AG10803 (cell line): ENCODE data around the gene WBP4.
"Not testable (repeated sequence)": the region's sequence is repeated elsewhere in the genome, so short reads cannot be mapped to it uniquely, and the experiment has no call there.

ENCODE experiments used
- DNase-seq: peaks from one replicate; pipeline ENCODE4 v3.0.0; 2010; ENCODE audit warnings: low read depth
- H3K4me3 ChIP-seq: 2 replicates; pipeline ENCODE4 v1.5.1; 2011; ENCODE audit warnings: mild to moderate bottlenecking, low read length, control low read depth
- TF ChIP-seq, protein P1 (sequence below): conservative IDR thresholded peaks from 2 replicates; pipeline ENCODE4 v1.5.1; 2011; ENCODE audit warnings: mild to moderate bottlenecking, low read length, control low read depth, inconsistent platforms

Gene WBP4

DNA sequence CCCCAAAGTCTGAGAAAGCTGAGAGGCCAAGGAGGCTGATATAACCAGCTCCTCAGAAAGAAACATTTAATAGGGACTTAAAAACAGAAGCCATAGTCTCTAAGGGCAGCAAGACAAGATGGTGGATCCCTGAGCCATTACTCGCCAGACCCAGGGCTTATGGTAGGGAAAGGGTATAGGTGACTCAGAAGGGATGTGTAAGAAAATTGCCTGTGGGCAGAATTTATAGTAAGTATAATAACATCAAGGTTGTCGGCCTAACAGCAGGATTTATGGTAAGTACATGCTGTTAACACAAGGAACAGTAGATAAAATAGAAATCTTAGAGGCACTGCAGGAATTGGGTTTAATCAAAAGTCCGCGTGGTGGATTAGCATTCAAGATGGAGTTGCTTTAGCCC is 56.6 kb downstream of the WBP4 start:
- TF ChIP-seq, protein P1, sequence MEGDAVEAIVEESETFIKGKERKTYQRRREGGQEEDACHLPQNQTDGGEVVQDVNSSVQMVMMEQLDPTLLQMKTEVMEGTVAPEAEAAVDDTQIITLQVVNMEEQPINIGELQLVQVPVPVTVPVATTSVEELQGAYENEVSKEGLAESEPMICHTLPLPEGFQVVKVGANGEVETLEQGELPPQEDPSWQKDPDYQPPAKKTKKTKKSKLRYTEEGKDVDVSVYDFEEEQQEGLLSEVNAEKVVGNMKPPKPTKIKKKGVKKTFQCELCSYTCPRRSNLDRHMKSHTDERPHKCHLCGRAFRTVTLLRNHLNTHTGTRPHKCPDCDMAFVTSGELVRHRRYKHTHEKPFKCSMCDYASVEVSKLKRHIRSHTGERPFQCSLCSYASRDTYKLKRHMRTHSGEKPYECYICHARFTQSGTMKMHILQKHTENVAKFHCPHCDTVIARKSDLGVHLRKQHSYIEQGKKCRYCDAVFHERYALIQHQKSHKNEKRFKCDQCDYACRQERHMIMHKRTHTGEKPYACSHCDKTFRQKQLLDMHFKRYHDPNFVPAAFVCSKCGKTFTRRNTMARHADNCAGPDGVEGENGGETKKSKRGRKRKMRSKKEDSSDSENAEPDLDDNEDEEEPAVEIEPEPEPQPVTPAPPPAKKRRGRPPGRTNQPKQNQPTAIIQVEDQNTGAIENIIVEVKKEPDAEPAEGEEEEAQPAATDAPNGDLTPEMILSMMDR, result no peak
- no peak overlapping the region for H3K4me3 ChIP-seq
- DNase-seq, result no peak

DNA sequence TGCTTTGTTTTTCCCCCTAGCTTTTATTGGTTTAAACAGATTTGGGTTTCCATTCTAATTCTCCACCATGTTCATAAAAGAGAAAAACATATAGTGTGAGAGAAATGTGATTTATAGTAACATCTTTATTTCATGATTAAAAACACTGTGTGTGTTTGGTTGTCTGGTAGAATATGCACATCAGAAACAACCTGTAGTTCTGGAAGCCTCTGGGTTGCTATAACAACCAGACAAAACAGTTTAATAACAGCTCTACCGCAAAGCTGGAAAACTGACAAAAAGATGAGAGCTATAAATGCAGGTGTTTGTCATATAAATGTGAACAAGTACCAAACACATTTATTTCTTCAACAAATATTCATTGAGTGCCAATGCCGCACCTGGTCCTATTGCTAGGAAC is 61.5 kb downstream of the WBP4 start:
- TF ChIP-seq, protein P1, result no peak
- no peak for DNase-seq

DNA sequence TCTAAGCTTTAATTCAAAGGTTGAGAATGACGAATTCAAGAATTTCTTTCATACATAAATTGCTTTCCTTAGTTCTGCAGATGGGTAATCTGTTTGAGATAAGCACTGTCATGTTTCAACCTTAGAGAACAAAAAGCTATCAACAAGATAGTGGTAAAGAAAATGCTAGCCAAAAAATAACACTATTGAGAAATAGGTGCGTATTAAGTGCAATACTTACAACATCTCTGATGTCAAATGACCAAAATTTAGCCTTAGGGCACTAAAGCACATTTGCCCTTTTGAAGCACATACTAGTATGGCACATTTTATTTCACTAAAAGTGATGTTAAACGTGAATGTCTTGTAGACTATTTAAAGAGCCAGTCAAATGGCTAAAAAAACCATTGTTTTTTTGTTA is 66.4 kb downstream of the WBP4 start:
- DNase-seq, result no peak
- TF ChIP-seq, protein P1, result no peak
- no peak overlapping the region for H3K4me3 ChIP-seq

More for the DNA sequence above, 61.5 kb downstream of the WBP4 start:
- H3K4me3 ChIP-seq, result no peak overlapping the region

DNA sequence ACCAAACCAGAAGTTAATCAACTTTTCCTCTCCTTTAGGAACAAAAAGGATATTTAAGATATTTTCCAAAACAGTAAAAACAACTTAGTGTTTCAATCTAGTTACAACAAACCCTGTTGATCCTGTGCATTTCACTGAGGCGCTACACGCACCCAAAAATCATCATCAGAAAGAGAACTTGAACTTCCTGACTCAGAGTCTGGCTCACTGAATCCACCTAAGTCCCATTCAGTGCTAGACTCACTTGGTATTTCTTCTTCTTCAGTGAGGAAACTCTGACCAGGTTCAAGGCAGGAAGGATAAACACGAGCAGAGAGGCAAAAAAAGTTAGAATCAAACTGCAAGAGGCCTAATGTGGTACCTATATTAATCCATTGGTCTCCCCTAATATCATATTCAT is 69.0 kb downstream of the WBP4 start:
- H3K4me3 ChIP-seq, result no peak overlapping the region; the same call in 1 of the 2 replicates
- DNase-seq, result no peak
- TF ChIP-seq, protein P1, result no peak

DNA sequence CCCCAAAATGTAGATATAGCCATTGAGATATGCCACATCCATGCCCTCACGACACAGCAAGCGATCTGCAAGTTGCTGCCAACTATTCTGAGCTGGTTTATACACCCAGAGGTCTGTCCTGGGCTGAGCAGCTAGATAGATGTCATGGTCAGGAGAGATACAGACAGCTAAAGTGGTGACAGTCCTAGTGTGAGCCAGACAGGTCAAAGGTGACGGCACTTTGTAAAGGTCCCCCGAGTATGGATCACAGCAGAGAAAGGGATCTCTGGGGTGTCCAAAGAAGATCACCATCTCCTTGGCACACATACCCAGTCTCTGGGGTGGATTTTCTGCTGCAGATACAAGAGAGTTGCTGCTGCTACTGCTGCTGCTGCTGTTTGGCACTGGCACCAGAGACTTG is 69.9 kb downstream of the WBP4 start:
- H3K4me3 ChIP-seq, DNase-seq: not testable (repeated sequence)

DNA sequence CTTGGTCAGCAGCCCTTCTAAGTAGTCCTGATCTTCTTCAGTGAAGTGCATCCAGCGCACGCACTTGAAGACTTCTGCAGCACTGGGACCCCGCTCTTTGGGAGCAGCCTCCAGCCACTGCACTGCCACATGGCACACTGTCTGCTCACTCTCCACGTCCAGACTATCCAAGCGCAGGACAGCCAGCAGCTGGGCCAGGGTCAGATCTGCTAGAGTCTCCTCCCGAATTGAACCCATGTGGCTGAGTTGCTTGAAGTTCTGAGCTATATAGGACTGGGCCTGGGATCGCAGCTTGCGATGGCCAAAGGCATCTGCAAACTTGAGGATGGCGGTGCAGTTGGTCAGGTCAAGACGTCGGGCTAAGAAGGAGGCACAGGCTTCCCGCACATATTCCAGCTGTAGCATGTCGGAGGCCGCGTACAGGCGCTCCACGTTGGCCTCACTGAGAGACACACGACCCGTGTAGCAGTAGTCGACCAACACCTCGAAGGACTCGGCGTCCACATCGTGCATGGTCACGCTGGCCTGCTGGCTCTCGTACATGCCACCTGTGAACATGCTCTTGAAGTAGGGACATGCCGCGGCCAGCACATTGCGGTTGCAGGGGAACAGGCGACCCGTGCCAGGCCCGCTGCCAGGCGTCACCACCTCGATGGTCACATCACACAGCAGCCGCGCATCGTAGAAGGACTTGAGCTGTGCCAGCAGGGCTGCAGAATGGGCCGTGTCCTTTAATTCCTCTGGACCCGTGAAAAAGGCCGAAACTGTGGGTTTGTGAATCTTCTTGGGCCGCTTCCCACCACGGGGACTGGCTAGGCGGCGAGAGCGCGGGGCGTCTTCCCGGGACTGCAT is 70.6 kb downstream of the WBP4 start:
- peak overlapping the region; percentile 83 for H3K4me3 ChIP-seq
- not testable (repeated sequence) for DNase-seq

DNA sequence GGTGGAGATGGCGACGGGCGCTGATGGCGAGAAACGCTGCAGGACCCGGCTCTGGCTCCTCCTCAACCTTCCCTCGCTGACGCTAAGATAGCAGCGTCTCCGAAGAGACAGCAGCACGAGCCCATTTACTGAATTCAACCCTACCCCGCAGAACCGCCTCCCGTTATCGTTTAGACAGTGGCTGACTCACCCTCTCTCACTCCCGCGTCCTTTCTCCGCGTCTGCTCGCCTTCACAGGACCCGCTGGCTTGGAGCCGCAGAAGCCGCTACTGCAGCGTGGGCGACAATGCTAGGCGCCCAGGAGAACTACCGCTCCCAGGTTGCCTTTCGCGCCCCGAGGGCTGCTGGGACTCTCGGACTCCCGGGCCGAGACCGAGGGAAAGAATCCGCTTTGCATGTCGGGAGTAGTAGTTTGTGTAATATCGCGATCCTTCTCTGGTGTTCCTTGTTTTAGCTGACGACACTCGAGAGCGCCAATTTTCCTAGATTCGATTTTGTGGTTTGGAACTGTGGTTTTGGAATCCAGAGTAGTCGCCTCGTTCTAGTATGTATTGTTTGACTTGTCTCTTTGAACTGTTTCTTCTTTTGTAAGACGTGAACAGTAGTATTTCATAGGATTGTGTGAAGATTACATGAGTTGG is 71.3 kb downstream of the WBP4 start, which contains the start of gene KBTBD6:
TSS of gene KBTBD6 (minus strand) at position 291 of the 641 bp plus-strand sequence. CDS start 291 bp downstream, outside the sequence.
- TF ChIP-seq, protein P1, result no peak
- peak; percentile 98 for DNase-seq
- peak within 1 kb of the TSS; percentile 83 for H3K4me3 ChIP-seq
